KMS-11 (cell line): ENCODE measurements around the gene ZNF646.
"Not testable (repeated sequence)": the region's sequence is repeated elsewhere in the genome, so short reads cannot be mapped to it uniquely, and the experiment has no call there.

Source experiments
- H2AFZ ChIP-seq: fragments of 200-600 bp; sonication (generic); 2 replicates; pipeline ENCODE4 v1.6.1; 2016; ENCODE audit warnings: antibody characterized with exemption, mixed run types, low read depth
- H3K27ac ChIP-seq: fragments of 200-600 bp; sonication (generic); 2 replicates; pipeline ENCODE4 v1.6.1; 2016; ENCODE audit warnings: mild to moderate bottlenecking, mixed run types
- H3K27me3 ChIP-seq: fragments of 200-600 bp; sonication (generic); 2 replicates; pipeline ENCODE4 v1.6.1; 2017; ENCODE audit warnings: mild to moderate bottlenecking, low read depth, mixed run types, moderate library complexity; ENCODE audit not compliant: insufficient read depth
- H3K36me3 ChIP-seq: fragments of 200-600 bp; sonication (generic); 2 replicates; pipeline ENCODE4 v1.6.1; 2017; ENCODE audit warnings: mild to moderate bottlenecking, mixed run types; ENCODE audit not compliant: insufficient read depth
- H3K4me1 ChIP-seq: fragments of 200-600 bp; sonication (generic); 2 replicates; pipeline ENCODE4 v1.6.1; 2016; ENCODE audit warnings: mild to moderate bottlenecking, low read depth, mixed run types; ENCODE audit not compliant: poor library complexity, severe bottlenecking
- H3K4me2 ChIP-seq: fragments of 200-600 bp; sonication (generic); 2 replicates; pipeline ENCODE4 v1.7.0; 2016; ENCODE audit warnings: mild to moderate bottlenecking, mixed run types
- H3K4me3 ChIP-seq: fragments of 200-600 bp; sonication (generic); IDR thresholded peaks from 2 replicates; pipeline ENCODE4 v1.6.1; 2017; ENCODE audit warnings: low read depth, low read length, mixed read lengths; ENCODE audit not compliant: insufficient read depth
- H3K79me2 ChIP-seq: fragments of 200-600 bp; sonication (generic); 2 replicates; pipeline ENCODE4 v1.6.1; 2016; ENCODE audit warnings: low read depth, mixed run types; ENCODE audit not compliant: insufficient read depth
- H3K9ac ChIP-seq: fragments of 200-600 bp; sonication (generic); 2 replicates; pipeline ENCODE4 v1.6.1; 2016; ENCODE audit warnings: mild to moderate bottlenecking, mixed run types
- H4K20me1 ChIP-seq: fragments of 200-600 bp; sonication (generic); 2 replicates; pipeline ENCODE4 v1.6.1; 2016; ENCODE audit warnings: mild to moderate bottlenecking, mixed run types; ENCODE audit not compliant: insufficient read depth
- TF ChIP-seq, protein P1 (sequence below): fragments of 200-600 bp; sonication (generic); conservative IDR thresholded peaks from 2 replicates; pipeline ENCODE4 v1.6.1; 2017; ENCODE audit warnings: low read depth, mild to moderate bottlenecking, antibody characterized with exemption, low read length, moderate library complexity, mixed read lengths

ZNF646 gene

GRCh38 chr16:31094088-31094423 lies 19.8 kb downstream of the ZNF646 start:
- H4K20me1 ChIP-seq: no peaks in the 10 kb centered on the region
- H3K27ac ChIP-seq: peak overlapping the region; percentile 45
- no peaks in the 10 kb centered on the region for H3K36me3 ChIP-seq
- peak overlapping the region; percentile 88 for H3K4me2 ChIP-seq
- peaks cover 21% of the 10 kb centered on the region for H3K4me1 ChIP-seq
- TF ChIP-seq, protein P1, sequence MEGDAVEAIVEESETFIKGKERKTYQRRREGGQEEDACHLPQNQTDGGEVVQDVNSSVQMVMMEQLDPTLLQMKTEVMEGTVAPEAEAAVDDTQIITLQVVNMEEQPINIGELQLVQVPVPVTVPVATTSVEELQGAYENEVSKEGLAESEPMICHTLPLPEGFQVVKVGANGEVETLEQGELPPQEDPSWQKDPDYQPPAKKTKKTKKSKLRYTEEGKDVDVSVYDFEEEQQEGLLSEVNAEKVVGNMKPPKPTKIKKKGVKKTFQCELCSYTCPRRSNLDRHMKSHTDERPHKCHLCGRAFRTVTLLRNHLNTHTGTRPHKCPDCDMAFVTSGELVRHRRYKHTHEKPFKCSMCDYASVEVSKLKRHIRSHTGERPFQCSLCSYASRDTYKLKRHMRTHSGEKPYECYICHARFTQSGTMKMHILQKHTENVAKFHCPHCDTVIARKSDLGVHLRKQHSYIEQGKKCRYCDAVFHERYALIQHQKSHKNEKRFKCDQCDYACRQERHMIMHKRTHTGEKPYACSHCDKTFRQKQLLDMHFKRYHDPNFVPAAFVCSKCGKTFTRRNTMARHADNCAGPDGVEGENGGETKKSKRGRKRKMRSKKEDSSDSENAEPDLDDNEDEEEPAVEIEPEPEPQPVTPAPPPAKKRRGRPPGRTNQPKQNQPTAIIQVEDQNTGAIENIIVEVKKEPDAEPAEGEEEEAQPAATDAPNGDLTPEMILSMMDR: no peak
- no peaks in the 10 kb centered on the region for H3K27me3 ChIP-seq
- H3K4me3 ChIP-seq: no peak overlapping the region
- H3K9ac ChIP-seq: peak overlapping the region; percentile 70
- H2AFZ ChIP-seq: peak overlapping the region; percentile 85
- H3K79me2 ChIP-seq: peaks cover 21% of the 10 kb centered on the region; the same call in 1 of the 2 replicates

DNA sequence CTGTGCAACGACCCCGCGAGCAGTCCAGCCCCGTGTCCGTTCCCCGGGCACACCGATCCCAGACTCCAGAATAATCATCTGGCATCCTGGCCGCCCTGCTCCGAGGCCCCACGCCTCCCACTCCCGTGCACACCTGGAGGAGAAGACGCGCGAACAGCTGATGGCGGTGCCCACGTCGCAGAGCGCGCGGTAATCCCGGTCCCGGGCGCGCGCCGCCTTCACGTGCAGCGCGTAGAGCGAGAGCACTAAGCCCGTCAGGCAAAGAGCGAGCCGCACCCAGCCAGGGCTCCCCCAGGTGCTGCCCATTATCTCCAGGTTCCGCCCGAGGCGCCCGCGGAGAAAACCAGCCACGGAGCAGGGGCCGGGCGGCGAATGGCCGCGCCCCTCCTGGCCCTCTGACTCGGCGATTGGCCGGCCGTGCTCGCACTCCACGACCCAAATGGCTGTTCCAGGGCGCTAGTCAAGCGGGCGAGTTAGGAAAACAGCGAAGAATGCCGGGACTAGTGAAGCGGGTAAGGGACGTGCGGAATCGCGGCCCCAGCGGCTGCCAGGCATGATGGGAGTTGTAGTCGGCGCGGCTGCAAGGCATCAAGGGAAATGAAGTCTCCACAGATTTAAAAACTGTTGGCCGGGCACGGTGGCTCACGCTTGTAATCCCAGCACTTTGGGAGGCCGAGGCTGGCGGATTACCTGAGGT lies 20.4 kb downstream of the ZNF646 start, which contains the start of gene VKORC1:
VKORC1 (minus strand) TSS at position 374 of the 697 bp plus-strand sequence; CDS start at position 306, 68 bp downstream.
- Histone ChIP-seq H2AFZ (peak within 1 kb of the TSS; percentile 85), H3K4me1 (peaks cover 21% of the 10 kb centered on the region), H3K4me2 (peak within 1 kb of the TSS; percentile 88), H4K20me1 (no peaks in the 10 kb centered on the region), H3K27me3 (no peaks in the 10 kb centered on the region), H3K79me2 (peaks cover 21% of the 10 kb centered on the region; the same call in 1 of the 2 replicates), H3K9ac (peak within 1 kb of the TSS; percentile 70), H3K27ac (peak within 1 kb of the TSS; percentile 45), H3K4me3 (no peak within 1 kb of the TSS), H3K36me3 (no peaks in the 10 kb centered on the region)
- TF ChIP-seq, protein P1: no peak

- peaks cover 14% of the 10 kb centered on the region for H3K4me1 ChIP-seq
- H4K20me1 ChIP-seq: no peaks in the 10 kb centered on the region
- no peaks in the 10 kb centered on the region for H3K27me3 ChIP-seq
- no peak overlapping the region for H3K9ac ChIP-seq
- TF ChIP-seq, protein P1: no peak
- H3K27ac ChIP-seq: no peak overlapping the region
- H2AFZ ChIP-seq: no peak overlapping the region
- no peaks in the 10 kb centered on the region for H3K36me3 ChIP-seq
- H3K4me2 ChIP-seq: no peak overlapping the region
- H3K79me2 ChIP-seq: no peaks in the 10 kb centered on the region
- no peak overlapping the region for H3K4me3 ChIP-seq
These were observed 25.8 kb downstream of the ZNF646 start for GRCh38 chr16:31099860-31100638.

- H2AFZ ChIP-seq, H3K4me3 ChIP-seq, H3K9ac ChIP-seq, H3K27me3 ChIP-seq, H4K20me1 ChIP-seq, H3K4me2 ChIP-seq, H3K4me1 ChIP-seq, H3K27ac ChIP-seq, H3K36me3 ChIP-seq, H3K79me2 ChIP-seq: not testable (repeated sequence)
These were observed 26.8 kb downstream of the ZNF646 start for GRCh38 chr16:31100876-31101641.
